A549 (cell line): ENCODE results near the gene NETO2. TPM values are rescaled to one million over a fixed set of nuclear protein-coding genes. Genes with fewer than 3 reads are reported as not detected.
A peak's percentile ranks its signal among the peaks of the same experiment; 100 is the strongest.

Source experiments
- ATAC-seq, 2 experiments: fragments of 200-7000 bp in 1 of 2; fragments of >200 bp in 1 of 2; cut with Nextera tagmentation in 1 of 2; cut with Tn5 transposase in 1 of 2; 3 replicates each; pipeline versions ENCODE4 v1.8.0 to v1.9.1; 2018 to 2020; ENCODE audit warnings: mild to moderate bottlenecking in 1 of 2, moderate library complexity in 1 of 2
- CTCF ChIA-PET: fragments of 300-600 bp; sonication (Branson Sonifier 250); formaldehyde crosslinking; extraction: SDS; loops from one replicate; lab custom pipeline; 2021; ENCODE audit warnings: antibody characterized with exemption, inconsistent platforms; lab: Yijun Ruan, JAX
- POLR2A ChIA-PET: fragments of 350-600 bp; formaldehyde crosslinking; extraction: SDS; loops from one replicate; lab custom pipeline; 2021; ENCODE audit warnings: antibody characterized with exemption, inconsistent platforms; lab: Yijun Ruan, JAX
- DNase-seq, 2 experiments: peaks; one replicate each; pipeline versions ENCODE4 v3.0.0 to v3.0.0-alpha.2; 2011 to 2016; ENCODE audit warnings: low read depth in 1 of 2, low spot score in 1 of 2
- FAIRE-seq: peaks from 2 replicates; lab custom pipeline; 2011; peaks lifted over from hg19 to GRCh38; lab: Jason Lieb, UNC
- H3K27ac ChIP-seq, 2 experiments: fragments of >200 bp; sonication (Bioruptor Twin); formaldehyde crosslinking; 3 replicates each; pipeline ENCODE4 v1.5.1; 2016 to 2017
- H3K4me1 ChIP-seq: fragments of >200 bp; sonication (Bioruptor Twin); formaldehyde crosslinking; 3 replicates; pipeline ENCODE4 v1.6.1; 2016
- H3K4me2 ChIP-seq: fragments of >200 bp; sonication (Bioruptor Twin); formaldehyde crosslinking; 3 replicates; pipeline ENCODE4 v1.6.1; 2016
- H3K4me3 ChIP-seq: fragments of >200 bp; sonication (Bioruptor Twin); formaldehyde crosslinking; 3 replicates; pipeline ENCODE4 v1.5.1; 2016
- H3K9me3 ChIP-seq: fragments of >200 bp; sonication (Bioruptor Twin); formaldehyde crosslinking; 3 replicates; pipeline ENCODE4 v1.6.1; 2016
- BCL3 ChIP-seq: fragments of >200 bp; sonication (Bioruptor Twin); formaldehyde crosslinking; IDR thresholded peaks from 3 replicates; pipeline ENCODE4 v1.6.1; 2016
- CHD2 ChIP-seq: fragments of 150-350 bp; IDR thresholded peaks from 2 replicates; pipeline ENCODE4 v1.6.1; 2014; ENCODE audit warnings: low read length; ENCODE audit not compliant: partially characterized antibody
- CHD4 ChIP-seq: fragments of 200-600 bp; sonication (generic); IDR thresholded peaks from 2 replicates; pipeline ENCODE4 v1.6.1; 2016; ENCODE audit warnings: antibody characterized with exemption, mild to moderate bottlenecking, borderline replicate concordance
- CTCF ChIP-seq: fragments of >200 bp; sonication (Bioruptor Twin); formaldehyde crosslinking; IDR thresholded peaks from 3 replicates; pipeline ENCODE4 v1.5.1; 2016
- EHF ChIP-seq: fragments of 250-450 bp; sonication (Bioruptor Pico); IDR thresholded peaks from 2 replicates; pipeline ENCODE4 v1.5.0; 2020; ENCODE audit warnings: mild to moderate bottlenecking
- EHMT2 ChIP-seq: fragments of 200-600 bp; sonication (generic); IDR thresholded peaks from 2 replicates; pipeline ENCODE4 v1.6.1; 2016; ENCODE audit warnings: antibody characterized with exemption, low read depth, mild to moderate bottlenecking, moderate library complexity
- ESRRA ChIP-seq: fragments of 150-350 bp; IDR thresholded peaks from 2 replicates; pipeline ENCODE4 v1.6.1; 2014; ENCODE audit warnings: mild to moderate bottlenecking, low read length, borderline replicate concordance
- FOSB ChIP-seq: fragments of 250-450 bp; sonication (Bioruptor Pico); IDR thresholded peaks from 2 replicates; pipeline ENCODE4 v1.5.0; 2020; ENCODE audit warnings: mild to moderate bottlenecking, moderate library complexity
- HEYL ChIP-seq: fragments of 250-450 bp; sonication (Bioruptor Pico); IDR thresholded peaks from 2 replicates; pipeline ENCODE4 v1.8.0; 2021; ENCODE audit warnings: mild to moderate bottlenecking, moderate library complexity
- HOXB5 ChIP-seq: fragments of 250-450 bp; sonication (Bioruptor Pico); IDR thresholded peaks from 2 replicates; pipeline ENCODE4 v1.5.0; 2020; ENCODE audit warnings: mild to moderate bottlenecking, moderate library complexity
- JUNB ChIP-seq: fragments of >200 bp; sonication (Bioruptor Twin); formaldehyde crosslinking; IDR thresholded peaks from 2 replicates; pipeline ENCODE4 v1.6.1; 2016
- MAFK ChIP-seq: fragments of 450-650 bp; IDR thresholded peaks from 2 replicates; pipeline ENCODE4 v1.6.1; 2014; ENCODE audit not compliant: partially characterized antibody
- MAZ ChIP-seq: fragments of 150-350 bp; IDR thresholded peaks from 2 replicates; pipeline ENCODE4 v1.6.1; 2014; ENCODE audit warnings: antibody characterized with exemption, low read depth, low read length, borderline replicate concordance
- NFE2L2 ChIP-seq: fragments of 150-350 bp; conservative IDR thresholded peaks from 2 replicates; pipeline ENCODE4 v1.6.1; 2014; ENCODE audit warnings: low read length
- POLR2A ChIP-seq: IDR thresholded peaks from 2 replicates; pipeline ENCODE4 v1.6.1; 2012; ENCODE audit warnings: mild to moderate bottlenecking, low read length
- RCOR1 ChIP-seq: fragments of 150-350 bp; IDR thresholded peaks from 2 replicates; pipeline ENCODE4 v1.6.1; 2014; ENCODE audit warnings: antibody characterized with exemption, low read length, low read depth
- TFCP2L1 ChIP-seq: fragments of 250-450 bp; sonication (Bioruptor Pico); IDR thresholded peaks from 2 replicates; pipeline ENCODE4 v1.5.0; 2021; ENCODE audit warnings: mild to moderate bottlenecking
- USF2 ChIP-seq: fragments of 450-650 bp; IDR thresholded peaks from 2 replicates; pipeline ENCODE4 v1.6.1; 2014; ENCODE audit warnings: antibody characterized with exemption
- WGBS: methylation state at CpG from one replicate; pipeline ENCODE4 v1.1.6; 2017; ENCODE audit errors: missing lambda C conversion rate; 5-methylcytosine and 5-hydroxymethylcytosine counted together
- polyA plus RNA-seq, 4 experiments: library from polyadenylated mRNA; depleted of rRNA in 3 of 4; stranded (reverse); fragments of >200 nt; fragmentation: RNase III in 1 of 4; extraction: RNeasy Plus Mini Kit Qiagen cat#74134 plus additional on column Dnase treatment in 1 of 4; gene quantifications; 2 replicates in 3 of 4; 3 replicates in 1 of 4; pipeline ENCODE4 v1.2.3, GENCODE V29; 2011 to 2017

Gene NETO2
- polyA plus RNA-seq, 2 of the 4 experiments (the other 2 are of a cell fraction): 65.2 to 139 TPM

- H3K4me1 ChIP-seq: no peaks in the 10 kb centered on the region
- no peak overlapping the region for H3K27ac ChIP-seq
- no peak for FAIRE-seq
- DNase-seq: no peak
- CTCF ChIA-PET: interaction anchor here (1.2 to 1.8 kb wide), 2 partner anchors 31 to 74 kb away, joined by 3 to 4 read pairs; partner anchors contain the start of gene NETO2
- TF ChIP-seq CHD2 (no peak), MAZ (no peak), HOXB5 (CRISPR knock-in tag) (no peak), ESRRA (no peak), JUNB (no peak), BCL3 (no peak)
- POLR2A ChIA-PET: no interaction called here
- 54% methylated on average over 1 of the region's 1 CpG for WGBS
- peaks cover 9% of the 10 kb centered on the region; the same call in 2 of the 3 replicates for H3K9me3 ChIP-seq
- no peak overlapping the region for H3K4me2 ChIP-seq
- H3K4me3 ChIP-seq: no peak overlapping the region
- ATAC-seq: no peak
Measured at GRCh38 chr16:47069313-47069712, 74.4 kb downstream of the NETO2 start.

- TF ChIP-seq POLR2A (no peak), CHD2 (no peak), MAZ (no peak), TFCP2L1 (no peak), MAFK (no peak)
- TF ChIP-seq, all 56 proteins: peak for 0
- DNase-seq (no peak), FAIRE-seq (no peak), ATAC-seq (no peak)
- H3K9me3 ChIP-seq: peaks cover 8% of the 10 kb centered on the region; the same call in 2 of the 3 replicates
- POLR2A ChIA-PET: no interaction called here
- H3K27ac ChIP-seq: no peak overlapping the region
- 89% methylated on average over 5 of the region's 5 CpGs for WGBS
- CTCF ChIA-PET: interaction anchor here (0.7 kb wide), 1 partner anchor 16 kb away, joined by 3 read pairs; no protein-coding TSS in a partner anchor
- H3K4me2 ChIP-seq: no peak overlapping the region
- no peaks in the 10 kb centered on the region for H3K4me1 ChIP-seq
- H3K4me3 ChIP-seq: no peak overlapping the region
Measured at GRCh38 chr16:47067203-47067602, 76.5 kb downstream of the NETO2 start.

- no peaks in the 10 kb centered on the region for H3K9me3 ChIP-seq
- no peak overlapping the region for H3K4me2 ChIP-seq
- FAIRE-seq (no peak), ATAC-seq (no peak), DNase-seq (no peak)
- ChIA-PET POLR2A (no interaction called here), CTCF (no interaction called here)
- no peaks in the 10 kb centered on the region for H3K4me1 ChIP-seq
- no peak for TF ChIP-seq HEYL (CRISPR knock-in tag)
- peak; percentile 27 for TF ChIP-seq MAFK
- no peak overlapping the region for H3K4me3 ChIP-seq
- WGBS: 75% methylated on average over 13 of the region's 13 CpGs
- no peak overlapping the region for H3K27ac ChIP-seq
Measured at GRCh38 chr16:47065766-47066688, 77.7 kb downstream of the NETO2 start.

GRCh38 chr16:47064775-47065174, 79.0 kb downstream of the NETO2 start:
- Histone ChIP-seq H3K9me3 (no peaks in the 10 kb centered on the region), H3K4me2 (no peak overlapping the region), H3K4me1 (no peaks in the 10 kb centered on the region), H3K4me3 (no peak overlapping the region), H3K27ac (no peak overlapping the region)
- TF ChIP-seq HOXB5 (CRISPR knock-in tag): no peak
- TF ChIP-seq EHF (CRISPR knock-in tag): no peak
- TF ChIP-seq TFCP2L1: no peak
- no peak for TF ChIP-seq RCOR1
- no peak for TF ChIP-seq USF2
- no peak for TF ChIP-seq CTCF
- no peak for TF ChIP-seq NFE2L2
- no peak for TF ChIP-seq POLR2A
- TF ChIP-seq EHMT2: no peak
- no peak for TF ChIP-seq FOSB (CRISPR knock-in tag)
- no peak for TF ChIP-seq CHD4
- DNase-seq: no peak
- CTCF ChIA-PET: interaction anchor here (0.7 to 1.0 kb wide), 2 partner anchors 23 to 27 kb away, joined by 3 read pairs; no protein-coding TSS in a partner anchor
- POLR2A ChIA-PET: no interaction called here
- FAIRE-seq: no peak
- 93% methylated on average over 4 of the region's 4 CpGs for WGBS
- peak in 1 of 2 experiments; percentile 53; a peak in 2 of 6 replicates for ATAC-seq
